GM06990 (cell line): ENCODE results near the gene PTPRN2.
"Not testable (repeated sequence)": the region's sequence is repeated elsewhere in the genome, so short reads cannot be mapped to it uniquely, and the experiment has no call there.

ENCODE experiments used
- DNase-seq: peaks from one replicate; pipeline ENCODE4 v3.0.0-alpha.2; 2011; ENCODE audit not compliant: insufficient read length; ENCODE audit errors: extremely low read depth
- H3K27me3 ChIP-seq: replicated peaks from 2 replicates; pipeline ENCODE4 v1.6.0; 2011; ENCODE audit warnings: low read length; ENCODE audit not compliant: control insufficient read depth, insufficient read depth
- H3K36me3 ChIP-seq: 2 replicates; pipeline ENCODE4 v1.5.1; 2011; ENCODE audit warnings: low read length; ENCODE audit not compliant: control insufficient read depth, insufficient read depth
- H3K4me3 ChIP-seq: replicated peaks from 2 replicates; pipeline ENCODE4 v1.5.1; 2011; ENCODE audit warnings: low read depth, mild to moderate bottlenecking, control low read depth, low read length
- TF ChIP-seq, protein P1 (sequence below): IDR thresholded peaks from 2 replicates; pipeline ENCODE4 v1.5.1; 2011; ENCODE audit warnings: low read length, control low read depth, mild to moderate bottlenecking, inconsistent platforms; ENCODE audit not compliant: insufficient read depth, poor library complexity, severe bottlenecking

Gene PTPRN2

DNA sequence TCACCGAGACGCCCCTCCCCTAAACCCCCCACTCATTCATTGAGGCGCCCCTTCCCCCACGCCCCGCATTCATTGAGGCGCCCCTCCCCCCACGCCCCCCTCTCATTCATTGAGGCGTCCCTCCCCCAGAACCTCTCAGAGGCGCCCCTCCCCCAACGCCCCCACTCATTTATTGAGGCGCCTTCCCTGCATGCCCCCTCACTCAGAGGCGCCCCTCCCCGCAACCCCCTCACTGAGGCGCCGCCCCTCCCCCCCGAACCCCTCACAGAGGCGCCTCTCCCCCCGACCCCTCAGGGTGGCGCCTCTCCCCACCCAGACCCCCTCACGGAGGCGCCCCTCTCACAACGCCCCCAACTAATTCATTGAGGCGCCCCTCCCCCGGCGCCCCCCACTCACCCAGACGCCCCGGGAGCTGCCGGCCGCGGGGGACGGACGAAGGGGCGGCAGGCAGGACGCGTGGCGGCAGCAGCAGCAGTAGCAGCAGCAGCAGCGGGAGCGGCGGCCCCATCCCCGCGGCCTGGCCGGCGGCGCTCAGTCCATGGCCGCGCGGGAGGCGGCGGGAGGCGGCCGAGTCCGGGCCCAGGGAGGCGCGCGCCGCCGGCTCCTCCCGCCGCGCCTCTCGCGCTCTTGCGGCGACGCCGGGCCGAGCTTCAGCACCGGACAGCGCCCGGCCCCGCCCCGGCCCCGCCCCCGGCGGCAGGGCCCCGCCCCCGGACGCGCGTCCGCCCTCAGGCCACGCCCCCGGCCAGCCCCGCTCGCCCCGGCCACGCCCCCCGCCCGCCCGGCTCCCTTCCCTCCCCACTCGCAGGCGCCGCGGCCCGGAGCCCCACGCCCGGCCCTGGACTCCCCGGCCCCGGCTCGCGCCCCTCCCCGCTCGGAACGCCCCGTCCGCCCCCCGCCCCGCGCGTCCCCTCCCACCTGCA lies at the start of gene PTPRN2:
Gene PTPRN2 (minus strand): TSS at position 662 of the 923 bp plus-strand sequence.
- TF ChIP-seq, protein P1, sequence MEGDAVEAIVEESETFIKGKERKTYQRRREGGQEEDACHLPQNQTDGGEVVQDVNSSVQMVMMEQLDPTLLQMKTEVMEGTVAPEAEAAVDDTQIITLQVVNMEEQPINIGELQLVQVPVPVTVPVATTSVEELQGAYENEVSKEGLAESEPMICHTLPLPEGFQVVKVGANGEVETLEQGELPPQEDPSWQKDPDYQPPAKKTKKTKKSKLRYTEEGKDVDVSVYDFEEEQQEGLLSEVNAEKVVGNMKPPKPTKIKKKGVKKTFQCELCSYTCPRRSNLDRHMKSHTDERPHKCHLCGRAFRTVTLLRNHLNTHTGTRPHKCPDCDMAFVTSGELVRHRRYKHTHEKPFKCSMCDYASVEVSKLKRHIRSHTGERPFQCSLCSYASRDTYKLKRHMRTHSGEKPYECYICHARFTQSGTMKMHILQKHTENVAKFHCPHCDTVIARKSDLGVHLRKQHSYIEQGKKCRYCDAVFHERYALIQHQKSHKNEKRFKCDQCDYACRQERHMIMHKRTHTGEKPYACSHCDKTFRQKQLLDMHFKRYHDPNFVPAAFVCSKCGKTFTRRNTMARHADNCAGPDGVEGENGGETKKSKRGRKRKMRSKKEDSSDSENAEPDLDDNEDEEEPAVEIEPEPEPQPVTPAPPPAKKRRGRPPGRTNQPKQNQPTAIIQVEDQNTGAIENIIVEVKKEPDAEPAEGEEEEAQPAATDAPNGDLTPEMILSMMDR: no peak
- no peak within 1 kb of the TSS for H3K4me3 ChIP-seq
- H3K27me3 ChIP-seq: no peaks in the 10 kb centered on the region
- no peak for DNase-seq
- no peaks in the 10 kb centered on the region for H3K36me3 ChIP-seq

DNA sequence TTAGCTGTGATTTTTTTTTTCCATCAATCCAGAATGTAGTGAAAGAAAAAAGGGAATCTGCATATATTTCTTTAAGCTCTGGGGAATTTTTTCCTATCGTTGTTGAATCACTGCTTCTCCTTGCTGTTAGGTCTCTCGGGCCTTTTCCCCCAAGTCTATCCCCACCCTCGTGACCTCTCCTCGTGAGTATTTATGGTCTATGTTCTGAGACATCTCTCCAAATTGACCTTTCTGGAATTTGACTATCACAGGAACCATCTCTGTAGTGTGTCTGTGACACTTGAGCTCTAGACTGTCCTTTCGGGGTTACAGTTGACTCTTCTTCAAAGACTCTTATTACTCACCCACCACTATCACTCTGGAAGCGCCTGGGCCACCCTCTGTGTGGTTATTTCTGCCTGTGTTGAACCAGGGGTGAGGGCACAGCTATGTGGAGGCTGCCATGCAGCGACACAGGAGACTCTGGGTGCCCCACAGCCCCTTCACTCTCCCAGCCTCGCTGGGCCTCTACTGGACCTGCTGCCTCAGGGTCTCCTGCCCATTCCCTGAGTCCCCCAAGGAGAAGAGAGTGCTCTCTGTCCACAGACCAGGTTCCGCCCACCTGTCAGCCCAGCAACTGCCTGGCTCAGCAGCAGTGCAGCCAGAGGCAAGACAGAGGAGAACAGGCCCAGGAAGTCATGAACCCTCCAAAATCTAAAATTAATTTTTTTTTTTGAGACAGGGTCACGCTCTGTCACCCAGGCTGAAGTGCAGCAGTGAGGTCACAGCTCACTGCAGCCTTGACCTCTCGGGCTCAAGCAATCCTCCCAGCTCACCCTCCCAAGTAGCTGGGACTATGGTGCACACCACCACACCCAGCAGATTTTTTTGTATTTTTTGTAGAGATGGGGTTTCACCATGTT lies 45.7 kb upstream of the PTPRN2 start:
- DNase-seq: peak; percentile 59
- H3K4me3 ChIP-seq: no peak overlapping the region
- TF ChIP-seq, protein P1: no peak
- H3K27me3 ChIP-seq: no peaks in the 10 kb centered on the region
- H3K36me3 ChIP-seq: peaks cover 8% of the 10 kb centered on the region

DNA sequence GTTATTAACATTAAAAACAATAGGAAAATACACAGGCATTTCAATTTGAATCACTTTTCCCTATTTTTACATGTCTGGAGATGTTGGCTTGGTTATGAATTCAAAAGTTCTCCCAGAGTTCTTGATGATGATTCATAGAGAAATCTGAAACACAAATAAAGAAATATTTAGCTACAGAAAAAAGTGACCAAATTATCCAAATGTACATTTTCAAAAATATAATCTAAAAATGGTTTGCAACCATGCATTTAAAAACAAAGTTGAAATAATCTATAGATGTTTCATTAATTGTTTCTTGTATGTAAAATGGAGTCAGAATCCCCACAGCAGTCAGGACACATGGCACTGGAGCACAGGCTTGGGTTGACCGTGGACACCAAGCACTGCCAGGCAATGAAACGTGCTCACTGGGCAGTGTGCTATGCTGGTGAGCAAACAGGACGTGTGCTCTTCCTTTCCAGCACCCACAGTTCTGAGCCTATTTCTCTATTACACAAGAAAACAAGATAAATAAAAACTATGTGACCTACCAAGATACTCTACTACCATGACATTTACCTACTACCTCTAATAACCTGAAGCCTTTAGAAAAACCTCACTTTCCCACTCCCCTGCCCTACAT lies 44.1 kb upstream of the PTPRN2 start:
- Histone ChIP-seq H3K27me3 (no peaks in the 10 kb centered on the region), H3K36me3 (peaks cover 8% of the 10 kb centered on the region), H3K4me3 (no peak overlapping the region)
- DNase-seq: no peak
- TF ChIP-seq, protein P1: no peak

DNA sequence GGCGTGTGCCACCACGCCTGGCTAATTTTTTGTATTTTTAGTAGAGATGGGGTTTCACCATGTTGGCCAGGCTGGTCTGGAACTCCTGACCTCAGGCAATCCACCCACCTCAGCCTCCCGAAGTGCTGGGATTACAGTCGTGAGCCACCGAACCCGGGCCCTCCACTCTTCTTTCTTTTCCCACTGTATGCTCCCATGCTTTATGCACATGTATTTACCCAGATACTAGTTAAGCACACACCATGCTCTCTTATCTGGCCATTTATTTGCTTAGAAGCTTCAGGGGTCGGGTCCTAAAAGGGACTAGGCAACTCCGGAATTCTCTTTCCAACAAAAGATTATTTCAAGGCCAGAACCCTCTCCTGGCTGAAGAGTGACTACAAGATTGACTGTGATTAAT lies 38.7 kb upstream of the PTPRN2 start:
- not testable (repeated sequence) for H3K27me3 ChIP-seq, DNase-seq, H3K4me3 ChIP-seq, H3K36me3 ChIP-seq

DNA sequence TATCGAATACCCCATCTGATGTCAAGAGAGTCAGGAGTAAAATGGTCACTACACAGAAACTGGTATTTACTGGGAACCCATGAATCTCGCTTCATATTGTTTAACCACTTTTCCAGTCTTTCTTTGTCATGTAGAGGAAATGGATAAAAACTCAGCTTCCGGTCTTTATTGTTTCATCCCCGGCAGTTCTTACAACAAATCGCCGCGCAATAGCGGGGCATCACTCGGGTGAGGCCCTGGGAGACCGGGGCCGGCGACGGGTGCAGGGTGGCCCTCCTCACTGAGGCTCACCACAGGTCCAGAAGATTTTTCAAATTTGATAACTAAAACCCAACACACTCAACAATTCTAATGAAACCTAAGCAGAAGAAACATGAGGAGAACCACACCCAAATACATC lies 35.6 kb upstream of the PTPRN2 start:
- no peak for DNase-seq
- Histone ChIP-seq H3K4me3 (no peak overlapping the region), H3K27me3 (no peaks in the 10 kb centered on the region), H3K36me3 (no peaks in the 10 kb centered on the region; the same call in 1 of the 2 replicates)
- TF ChIP-seq, protein P1: no peak
